GM12874 (cell line): ENCODE results near the gene CCNC.

Source experiments
- TF ChIP-seq, protein P1 (sequence below): IDR thresholded peaks from 2 replicates; pipeline ENCODE4 v1.5.1; 2011; ENCODE audit warnings: low read depth, mild to moderate bottlenecking, control low read depth, low read length, moderate library complexity; ENCODE audit not compliant: insufficient read depth

The CCNC gene, protein sequence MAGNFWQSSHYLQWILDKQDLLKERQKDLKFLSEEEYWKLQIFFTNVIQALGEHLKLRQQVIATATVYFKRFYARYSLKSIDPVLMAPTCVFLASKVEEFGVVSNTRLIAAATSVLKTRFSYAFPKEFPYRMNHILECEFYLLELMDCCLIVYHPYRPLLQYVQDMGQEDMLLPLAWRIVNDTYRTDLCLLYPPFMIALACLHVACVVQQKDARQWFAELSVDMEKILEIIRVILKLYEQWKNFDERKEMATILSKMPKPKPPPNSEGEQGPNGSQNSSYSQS

DNA sequence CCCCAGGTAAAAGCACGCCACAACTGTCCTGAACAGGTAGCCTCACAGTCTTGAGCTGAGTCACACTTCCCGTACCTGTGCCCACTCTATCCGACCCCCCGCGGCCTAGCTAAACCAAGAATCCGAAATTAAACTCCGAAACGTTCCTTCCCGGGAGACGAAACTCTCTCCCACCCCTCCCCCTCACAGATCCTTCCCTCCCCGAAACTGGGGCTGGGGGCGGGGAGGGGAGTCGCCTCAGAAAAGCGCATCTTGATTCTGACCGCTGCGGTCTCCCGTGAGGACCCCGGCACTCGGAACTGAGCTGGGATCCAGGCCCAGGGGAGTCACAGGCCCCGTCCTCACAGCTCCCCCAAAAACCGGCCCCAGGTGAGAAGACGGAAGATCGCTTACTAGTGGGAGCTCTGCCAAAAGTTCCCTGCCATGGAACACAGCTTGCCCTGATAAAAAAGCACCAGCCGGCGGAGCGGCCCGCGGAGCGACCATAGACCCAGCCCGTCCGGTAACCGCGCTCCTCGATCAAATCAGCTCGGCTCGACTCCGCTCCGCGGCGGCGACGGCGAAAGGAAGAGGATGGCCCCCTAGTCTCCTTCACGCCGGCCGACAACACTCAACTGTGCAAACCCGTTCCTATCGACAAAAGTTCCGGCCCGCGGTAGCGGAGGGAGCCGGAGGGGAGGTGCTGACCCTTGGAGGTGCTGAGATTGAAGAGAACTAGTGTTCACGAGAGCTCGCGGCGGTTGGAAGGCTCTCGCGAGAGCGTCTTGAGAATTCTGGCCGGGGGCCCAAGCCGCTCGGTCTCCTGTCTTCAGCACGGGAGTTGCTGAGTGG is at the start of gene CCNC:
Gene CCNC, minus strand, starts transcription at position 558 of the 831 bp plus-strand sequence. Its CDS starts 133 bp downstream, at position 425.
- TF ChIP-seq, protein P1, sequence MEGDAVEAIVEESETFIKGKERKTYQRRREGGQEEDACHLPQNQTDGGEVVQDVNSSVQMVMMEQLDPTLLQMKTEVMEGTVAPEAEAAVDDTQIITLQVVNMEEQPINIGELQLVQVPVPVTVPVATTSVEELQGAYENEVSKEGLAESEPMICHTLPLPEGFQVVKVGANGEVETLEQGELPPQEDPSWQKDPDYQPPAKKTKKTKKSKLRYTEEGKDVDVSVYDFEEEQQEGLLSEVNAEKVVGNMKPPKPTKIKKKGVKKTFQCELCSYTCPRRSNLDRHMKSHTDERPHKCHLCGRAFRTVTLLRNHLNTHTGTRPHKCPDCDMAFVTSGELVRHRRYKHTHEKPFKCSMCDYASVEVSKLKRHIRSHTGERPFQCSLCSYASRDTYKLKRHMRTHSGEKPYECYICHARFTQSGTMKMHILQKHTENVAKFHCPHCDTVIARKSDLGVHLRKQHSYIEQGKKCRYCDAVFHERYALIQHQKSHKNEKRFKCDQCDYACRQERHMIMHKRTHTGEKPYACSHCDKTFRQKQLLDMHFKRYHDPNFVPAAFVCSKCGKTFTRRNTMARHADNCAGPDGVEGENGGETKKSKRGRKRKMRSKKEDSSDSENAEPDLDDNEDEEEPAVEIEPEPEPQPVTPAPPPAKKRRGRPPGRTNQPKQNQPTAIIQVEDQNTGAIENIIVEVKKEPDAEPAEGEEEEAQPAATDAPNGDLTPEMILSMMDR = no peak

DNA sequence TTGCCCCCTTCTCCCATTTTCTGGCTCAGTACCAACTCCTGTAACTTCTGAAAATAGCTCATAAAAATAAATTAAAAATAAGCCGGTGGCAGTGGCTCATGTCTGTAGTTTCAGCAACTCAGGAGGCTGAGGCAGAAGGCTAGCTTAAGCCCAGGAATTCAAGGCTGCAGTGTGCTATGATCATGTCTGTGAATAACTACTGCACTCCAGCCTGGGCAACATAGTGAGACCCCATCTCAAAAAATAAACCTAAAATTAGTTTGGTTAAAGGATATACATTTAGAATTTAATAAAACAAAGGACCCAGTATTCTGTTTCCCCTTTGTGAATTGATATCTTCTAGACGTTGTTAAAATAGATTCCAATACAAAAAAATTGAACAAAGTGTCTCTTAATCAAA is 48.7 kb upstream of the CCNC start:
- TF ChIP-seq, protein P1 = no peak

DNA sequence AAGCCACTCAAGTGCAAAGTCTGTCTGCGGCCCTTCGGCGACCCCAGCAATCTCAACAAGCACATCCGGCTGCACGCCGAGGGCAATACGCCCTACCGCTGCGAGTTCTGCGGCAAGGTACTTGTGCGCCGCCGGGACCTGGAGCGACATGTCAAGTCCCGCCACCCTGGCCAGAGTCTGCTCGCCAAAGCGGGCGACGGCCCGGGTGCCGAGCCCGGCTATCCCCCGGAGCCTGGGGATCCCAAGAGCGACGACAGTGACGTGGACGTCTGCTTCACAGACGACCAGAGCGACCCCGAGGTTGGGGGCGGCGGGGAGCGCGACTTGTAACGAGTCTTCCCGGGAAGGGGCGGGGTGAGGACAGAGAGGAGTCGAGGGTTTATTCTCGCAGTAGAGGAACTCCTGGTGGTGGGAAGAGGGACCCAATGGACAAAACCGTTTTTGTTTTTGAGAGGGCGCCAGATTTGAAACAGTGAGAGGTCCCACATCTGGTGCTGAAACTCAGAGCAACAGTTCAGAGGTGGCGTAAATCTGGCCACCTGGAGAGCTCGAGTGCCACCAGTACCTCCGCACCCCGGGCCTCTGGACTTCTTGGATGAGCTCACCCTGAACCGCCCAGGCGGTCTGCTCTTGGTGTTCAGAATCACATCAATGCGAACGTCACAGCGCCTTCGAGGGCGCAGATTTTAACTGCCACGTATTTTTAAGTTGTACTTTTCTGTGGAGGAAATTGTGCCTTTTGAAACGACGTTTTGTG is 46.1 kb upstream of the CCNC start:
- TF ChIP-seq, protein P1 = no peak

DNA sequence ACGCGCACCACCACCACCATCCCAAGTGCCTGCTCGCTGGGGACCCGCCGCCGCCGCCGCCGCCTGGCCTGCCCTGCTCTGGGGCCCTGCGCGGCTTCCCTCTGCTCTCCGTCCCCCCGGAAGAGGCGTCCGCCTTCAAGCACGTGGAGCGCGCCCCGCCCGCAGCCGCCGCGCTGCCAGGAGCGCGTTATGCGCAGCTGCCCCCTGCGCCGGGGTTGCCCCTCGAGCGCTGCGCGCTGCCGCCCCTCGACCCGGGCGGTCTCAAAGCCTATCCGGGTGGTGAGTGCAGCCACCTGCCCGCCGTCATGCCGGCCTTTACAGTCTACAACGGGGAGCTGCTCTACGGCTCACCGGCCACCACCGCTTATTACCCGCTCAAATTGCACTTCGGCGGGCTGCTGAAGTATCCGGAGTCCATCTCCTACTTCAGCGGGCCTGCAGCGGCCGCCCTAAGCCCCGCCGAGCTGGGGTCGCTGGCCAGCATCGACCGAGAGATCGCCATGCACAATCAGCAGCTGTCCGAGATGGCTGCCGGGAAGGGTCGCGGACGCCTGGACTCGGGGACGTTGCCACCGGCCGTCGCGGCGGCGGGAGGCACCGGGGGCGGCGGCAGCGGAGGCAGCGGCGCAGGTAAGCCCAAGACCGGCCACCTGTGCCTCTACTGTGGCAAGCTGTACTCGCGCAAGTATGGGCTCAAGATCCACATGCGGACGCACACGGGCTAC is 45.4 kb upstream of the CCNC start:
- TF ChIP-seq, protein P1 = no peak

DNA sequence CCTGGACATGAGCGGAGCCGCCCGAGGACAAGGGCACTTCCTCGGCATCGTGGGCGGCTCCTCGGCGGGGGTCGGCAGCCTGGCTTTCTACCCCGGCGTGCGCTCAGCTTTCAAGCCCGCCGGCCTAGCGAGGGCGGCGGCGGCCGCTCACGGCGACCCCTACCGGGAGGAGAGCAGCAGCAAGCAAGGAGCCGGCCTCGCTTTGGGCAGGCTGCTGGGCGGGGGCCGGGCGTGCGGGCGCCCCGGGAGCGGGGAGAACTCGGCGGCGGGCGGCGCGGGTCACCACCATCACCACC is 44.9 kb upstream of the CCNC start:
- TF ChIP-seq, protein P1 = peak; percentile 71

DNA sequence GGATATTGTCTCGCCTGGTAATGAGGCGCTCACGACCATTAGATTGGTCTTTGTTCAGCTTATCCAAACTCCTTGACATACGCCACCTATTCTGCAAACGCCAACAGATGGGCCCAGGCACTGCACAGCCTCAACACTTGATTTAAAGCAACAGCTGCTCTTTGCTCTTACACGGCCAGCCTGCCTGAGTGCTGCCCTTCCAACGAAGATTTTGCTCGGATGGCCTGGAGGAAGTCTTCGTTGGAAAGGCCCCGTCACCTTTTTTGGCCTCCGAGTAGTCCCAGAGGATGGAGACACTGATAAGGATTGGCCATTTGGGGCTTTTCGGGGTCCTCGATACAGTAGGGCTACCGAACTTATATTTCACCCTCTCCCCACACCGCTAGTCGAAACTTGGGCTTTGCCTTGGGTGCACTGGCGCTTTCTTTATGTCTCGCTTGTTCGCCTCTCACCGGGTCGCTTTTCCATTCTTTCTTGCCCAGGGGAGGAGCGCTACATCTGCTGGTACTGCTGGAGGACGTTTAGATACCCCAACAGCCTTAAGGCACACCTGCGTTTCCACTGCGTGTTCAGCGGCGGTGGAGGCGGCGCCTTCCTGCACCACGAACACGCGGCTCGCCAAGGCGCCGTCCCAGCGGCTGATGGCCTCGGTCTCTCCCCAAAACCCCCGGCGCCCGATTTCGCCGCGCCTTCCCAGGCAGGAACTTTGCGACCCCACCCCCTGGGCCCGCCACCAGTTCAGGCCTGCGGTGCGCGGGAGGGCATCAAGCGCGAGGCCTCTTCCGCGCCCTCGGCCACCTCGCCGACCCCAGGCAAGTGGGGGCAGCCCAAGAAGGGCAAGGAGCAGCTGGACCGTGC is 44.3 kb upstream of the CCNC start:
- TF ChIP-seq, protein P1 = no peak
